ENCODE results near the gene SUGCT.

Gene SUGCT

DNA sequence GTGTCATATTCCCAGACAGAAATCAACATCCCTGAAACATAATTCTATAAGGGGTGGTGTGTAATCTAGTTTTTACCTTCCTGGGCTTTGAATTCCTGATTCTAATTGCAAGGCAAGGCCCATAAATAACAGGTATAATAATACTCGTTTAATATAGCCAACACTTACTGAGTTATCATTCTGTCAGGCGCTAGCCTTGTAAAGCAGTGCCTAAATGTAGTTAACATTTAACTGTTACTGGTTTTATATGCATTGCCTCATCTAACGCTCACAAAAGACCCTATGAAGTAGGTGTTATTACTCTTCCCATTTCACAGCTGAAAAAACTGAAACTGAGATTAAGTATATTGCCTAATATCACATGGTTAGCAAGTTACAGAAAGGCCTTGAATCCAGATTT lies 772.5 kb downstream of the SUGCT start:
- Histone ChIP-seq H3K27me3 (ENCODE audit: insufficient read depth, poor library complexity, severe bottlenecking) (no peaks in the 10 kb centered on the region), H3K4me3 (replicated peaks; ENCODE audit: insufficient read depth, low read length) (no peak overlapping the region), H3K27ac (replicated peaks) (no peak overlapping the region)
- no peak for DNase-seq (ENCODE audit: low read depth in 1 of 2, low spot score in 1 of 2)
- TF ChIP-seq, protein P1, sequence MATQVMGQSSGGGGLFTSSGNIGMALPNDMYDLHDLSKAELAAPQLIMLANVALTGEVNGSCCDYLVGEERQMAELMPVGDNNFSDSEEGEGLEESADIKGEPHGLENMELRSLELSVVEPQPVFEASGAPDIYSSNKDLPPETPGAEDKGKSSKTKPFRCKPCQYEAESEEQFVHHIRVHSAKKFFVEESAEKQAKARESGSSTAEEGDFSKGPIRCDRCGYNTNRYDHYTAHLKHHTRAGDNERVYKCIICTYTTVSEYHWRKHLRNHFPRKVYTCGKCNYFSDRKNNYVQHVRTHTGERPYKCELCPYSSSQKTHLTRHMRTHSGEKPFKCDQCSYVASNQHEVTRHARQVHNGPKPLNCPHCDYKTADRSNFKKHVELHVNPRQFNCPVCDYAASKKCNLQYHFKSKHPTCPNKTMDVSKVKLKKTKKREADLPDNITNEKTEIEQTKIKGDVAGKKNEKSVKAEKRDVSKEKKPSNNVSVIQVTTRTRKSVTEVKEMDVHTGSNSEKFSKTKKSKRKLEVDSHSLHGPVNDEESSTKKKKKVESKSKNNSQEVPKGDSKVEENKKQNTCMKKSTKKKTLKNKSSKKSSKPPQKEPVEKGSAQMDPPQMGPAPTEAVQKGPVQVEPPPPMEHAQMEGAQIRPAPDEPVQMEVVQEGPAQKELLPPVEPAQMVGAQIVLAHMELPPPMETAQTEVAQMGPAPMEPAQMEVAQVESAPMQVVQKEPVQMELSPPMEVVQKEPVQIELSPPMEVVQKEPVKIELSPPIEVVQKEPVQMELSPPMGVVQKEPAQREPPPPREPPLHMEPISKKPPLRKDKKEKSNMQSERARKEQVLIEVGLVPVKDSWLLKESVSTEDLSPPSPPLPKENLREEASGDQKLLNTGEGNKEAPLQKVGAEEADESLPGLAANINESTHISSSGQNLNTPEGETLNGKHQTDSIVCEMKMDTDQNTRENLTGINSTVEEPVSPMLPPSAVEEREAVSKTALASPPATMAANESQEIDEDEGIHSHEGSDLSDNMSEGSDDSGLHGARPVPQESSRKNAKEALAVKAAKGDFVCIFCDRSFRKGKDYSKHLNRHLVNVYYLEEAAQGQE (IDR thresholded peaks at IDR 0.05; ENCODE audit: insufficient replicate concordance, low read depth) = no peak
- TF ChIP-seq POLR2AphosphoS5 (IDR thresholded peaks at IDR 0.05; ENCODE audit: low read depth) (no peak), GABPA (IDR thresholded peaks at IDR 0.05; ENCODE audit: low read depth) (no peak), SPI1 (IDR thresholded peaks at IDR 0.05; ENCODE audit: borderline replicate concordance, low read depth) (no peak)
- TF ChIP-seq, protein P2, sequence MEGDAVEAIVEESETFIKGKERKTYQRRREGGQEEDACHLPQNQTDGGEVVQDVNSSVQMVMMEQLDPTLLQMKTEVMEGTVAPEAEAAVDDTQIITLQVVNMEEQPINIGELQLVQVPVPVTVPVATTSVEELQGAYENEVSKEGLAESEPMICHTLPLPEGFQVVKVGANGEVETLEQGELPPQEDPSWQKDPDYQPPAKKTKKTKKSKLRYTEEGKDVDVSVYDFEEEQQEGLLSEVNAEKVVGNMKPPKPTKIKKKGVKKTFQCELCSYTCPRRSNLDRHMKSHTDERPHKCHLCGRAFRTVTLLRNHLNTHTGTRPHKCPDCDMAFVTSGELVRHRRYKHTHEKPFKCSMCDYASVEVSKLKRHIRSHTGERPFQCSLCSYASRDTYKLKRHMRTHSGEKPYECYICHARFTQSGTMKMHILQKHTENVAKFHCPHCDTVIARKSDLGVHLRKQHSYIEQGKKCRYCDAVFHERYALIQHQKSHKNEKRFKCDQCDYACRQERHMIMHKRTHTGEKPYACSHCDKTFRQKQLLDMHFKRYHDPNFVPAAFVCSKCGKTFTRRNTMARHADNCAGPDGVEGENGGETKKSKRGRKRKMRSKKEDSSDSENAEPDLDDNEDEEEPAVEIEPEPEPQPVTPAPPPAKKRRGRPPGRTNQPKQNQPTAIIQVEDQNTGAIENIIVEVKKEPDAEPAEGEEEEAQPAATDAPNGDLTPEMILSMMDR (IDR thresholded peaks at IDR 0.05; ENCODE audit: insufficient read depth, low read length) = no peak

DNA sequence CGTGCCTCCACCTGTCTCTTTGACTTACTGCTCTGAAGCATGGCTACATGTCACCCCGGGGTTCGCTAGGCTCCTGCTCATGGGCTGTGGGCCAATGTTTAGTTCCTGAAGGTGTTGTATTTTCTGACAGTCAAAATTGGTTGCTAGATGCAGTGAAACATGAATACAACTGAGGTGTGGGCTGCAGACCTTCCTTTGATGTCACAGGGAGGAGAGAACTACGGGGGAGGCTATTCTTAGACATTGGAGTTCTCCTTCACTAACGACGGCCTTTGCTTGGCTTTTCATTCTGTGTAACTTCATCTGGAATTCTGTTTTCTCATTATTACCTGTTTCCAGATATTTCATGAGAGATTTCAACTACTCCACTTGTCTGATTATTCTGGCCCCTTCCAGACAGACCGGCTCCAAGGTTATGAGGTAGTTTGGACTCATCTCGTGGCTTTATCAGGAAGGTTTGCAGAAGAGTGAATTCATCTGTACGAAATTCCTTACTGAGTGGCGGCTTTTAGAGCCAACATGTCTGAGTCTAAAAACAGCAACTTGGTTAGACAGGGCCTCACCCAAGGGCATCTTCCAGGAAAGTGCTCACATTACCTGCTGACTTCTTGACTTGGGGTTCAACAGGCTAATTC lies 774.7 kb downstream of the SUGCT start:
- no peaks in the 10 kb centered on the region for H3K27me3 ChIP-seq (ENCODE audit: insufficient read depth, poor library complexity, severe bottlenecking)
- H3K27ac ChIP-seq (replicated peaks) = no peak overlapping the region
- TF ChIP-seq, protein P1 (IDR thresholded peaks at IDR 0.05; ENCODE audit: insufficient replicate concordance, low read depth) = no peak
- TF ChIP-seq GABPA (IDR thresholded peaks at IDR 0.05; ENCODE audit: low read depth) (no peak), SPI1 (IDR thresholded peaks at IDR 0.05; ENCODE audit: borderline replicate concordance, low read depth) (no peak), POLR2AphosphoS5 (IDR thresholded peaks at IDR 0.05; ENCODE audit: low read depth) (no peak)
- TF ChIP-seq, protein P2 (IDR thresholded peaks at IDR 0.05; ENCODE audit: insufficient read depth, low read length) = no peak
- DNase-seq (ENCODE audit: low read depth in 1 of 2, low spot score in 1 of 2) = no peak
- H3K4me3 ChIP-seq (replicated peaks; ENCODE audit: insufficient read depth, low read length) = no peak overlapping the region
